Activated effector memory CD4-positive, alpha-beta T cell treated with anti-CD3 and anti-CD28 coated beads, Interleukin-2, amount 50 U/mL, for 16 hours (primary cell): ENCODE results near the gene SYCP2L.
"Not testable (repeated sequence)": the region's sequence is repeated elsewhere in the genome, so short reads cannot be mapped to it uniquely, and the experiment has no call there.

Experiments
- DNase-seq: peaks from one replicate; pipeline ENCODE4 v3.0.0-alpha.2; 2020

SYCP2L gene

GRCh38 chr6:10882253-10882630, 4.6 kb upstream of the SYCP2L start:
- DNase-seq: not testable (repeated sequence)

GRCh38 chr6:10882657-10883171, 4.1 kb upstream of the SYCP2L start:
- DNase-seq: no peak

GRCh38 chr6:10883312-10884244, 3.3 kb upstream of the SYCP2L start:
- DNase-seq: no peak

GRCh38 chr6:10884245-10884972, 2.4 kb upstream of the SYCP2L start:
- DNase-seq: no peak

- not testable (repeated sequence) for DNase-seq
Observed at GRCh38 chr6:10886365-10886690, 524 bp upstream of the SYCP2L start.

GRCh38 chr6:10890151-10890550, 3.3 kb downstream of the SYCP2L start:
- no peak for DNase-seq

- DNase-seq: no peak
Observed at GRCh38 chr6:10891960-10892359, 5.1 kb downstream of the SYCP2L start.

- DNase-seq: no peak
Observed at GRCh38 chr6:10894958-10895357, 8.1 kb downstream of the SYCP2L start.

GRCh38 chr6:10896691-10897090, 9.8 kb downstream of the SYCP2L start:
- DNase-seq: no peak

GRCh38 chr6:10901770-10902169, 14.9 kb downstream of the SYCP2L start:
- DNase-seq: no peak

- no peak for DNase-seq
Observed at GRCh38 chr6:10904015-10904414, 17.2 kb downstream of the SYCP2L start.

GRCh38 chr6:10908228-10908627, 21.4 kb downstream of the SYCP2L start:
- no peak for DNase-seq

GRCh38 chr6:10919520-10919919, 32.7 kb downstream of the SYCP2L start:
- not testable (repeated sequence) for DNase-seq

GRCh38 chr6:10933126-10933525, 46.3 kb downstream of the SYCP2L start:
- no peak for DNase-seq

- no peak for DNase-seq
Observed at GRCh38 chr6:10939840-10940239, 53.0 kb downstream of the SYCP2L start.

- DNase-seq: no peak
Observed at GRCh38 chr6:10945845-10946244, 59.0 kb downstream of the SYCP2L start.

- no peak for DNase-seq
Observed at GRCh38 chr6:10947966-10948365, 61.1 kb downstream of the SYCP2L start.

- no peak for DNase-seq
Observed at GRCh38 chr6:10949579-10950490, 63.0 kb downstream of the SYCP2L start.

GRCh38 chr6:10951675-10952282, 64.9 kb downstream of the SYCP2L start:
- DNase-seq: no peak

- peak; percentile 85 for DNase-seq
Observed at GRCh38 chr6:10954590-10955010, 67.7 kb downstream of the SYCP2L start.

GRCh38 chr6:10956776-10957175, 69.9 kb downstream of the SYCP2L start:
- no peak for DNase-seq

- no peak for DNase-seq
Observed at GRCh38 chr6:10957414-10957886, 70.6 kb downstream of the SYCP2L start.
